G401.6 (cell line): ENCODE results near the gene SLC5A11.
"Not testable (repeated sequence)": the region's sequence is repeated elsewhere in the genome, so short reads cannot be mapped to it uniquely, and the experiment has no call there.

Experiments used
- FAIRE-seq: peaks from 2 replicates; lab custom pipeline; 2012; peaks lifted over from hg19 to GRCh38; lab: Jason Lieb, UNC

SLC5A11 gene

GRCh38 chr16:24834459-24835335 lies 11.1 kb upstream of the SLC5A11 start:
- FAIRE-seq, result no peak

DNA sequence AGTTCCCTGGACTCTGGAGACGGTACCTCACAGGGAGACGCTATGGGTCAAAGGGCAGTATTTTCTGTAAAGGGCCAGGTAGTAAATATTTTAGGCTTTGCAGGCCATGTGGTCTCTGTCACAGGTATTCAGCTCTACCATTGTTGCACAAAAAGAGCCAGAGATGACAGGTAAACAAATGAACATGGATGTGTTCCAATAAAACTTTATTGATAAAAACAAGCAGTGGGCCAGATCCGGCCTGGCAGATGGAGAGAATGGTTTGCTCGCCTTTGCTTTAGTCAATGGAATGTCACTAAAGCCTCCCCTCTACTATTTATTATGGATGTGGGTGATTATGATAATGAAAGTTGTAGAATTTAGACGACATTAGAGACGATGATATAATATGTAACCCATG lies 8.9 kb upstream of the SLC5A11 start:
- no peak for FAIRE-seq

DNA sequence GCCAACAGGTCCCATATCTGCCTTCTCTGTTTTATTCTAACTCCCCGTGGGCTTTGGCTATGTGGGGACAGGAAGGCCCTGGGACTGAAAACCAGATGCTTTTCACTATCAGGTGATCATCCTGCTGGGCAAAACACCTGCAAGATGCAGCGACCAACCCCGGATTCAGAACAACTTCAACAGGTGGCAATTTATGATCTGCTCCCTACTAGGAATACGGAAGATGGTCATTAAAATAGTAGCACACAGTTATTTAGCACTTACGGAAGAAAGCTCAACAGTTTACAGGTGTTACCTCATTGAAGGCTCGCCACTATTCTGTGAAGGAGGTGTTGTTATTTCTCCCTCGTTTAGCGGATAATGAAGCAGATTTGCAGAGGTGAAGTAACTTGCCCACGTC lies 7.8 kb upstream of the SLC5A11 start:
- no peak for FAIRE-seq

- FAIRE-seq, result no peak
Measured at GRCh38 chr16:24838554-24839266, 7.1 kb upstream of the SLC5A11 start.

DNA sequence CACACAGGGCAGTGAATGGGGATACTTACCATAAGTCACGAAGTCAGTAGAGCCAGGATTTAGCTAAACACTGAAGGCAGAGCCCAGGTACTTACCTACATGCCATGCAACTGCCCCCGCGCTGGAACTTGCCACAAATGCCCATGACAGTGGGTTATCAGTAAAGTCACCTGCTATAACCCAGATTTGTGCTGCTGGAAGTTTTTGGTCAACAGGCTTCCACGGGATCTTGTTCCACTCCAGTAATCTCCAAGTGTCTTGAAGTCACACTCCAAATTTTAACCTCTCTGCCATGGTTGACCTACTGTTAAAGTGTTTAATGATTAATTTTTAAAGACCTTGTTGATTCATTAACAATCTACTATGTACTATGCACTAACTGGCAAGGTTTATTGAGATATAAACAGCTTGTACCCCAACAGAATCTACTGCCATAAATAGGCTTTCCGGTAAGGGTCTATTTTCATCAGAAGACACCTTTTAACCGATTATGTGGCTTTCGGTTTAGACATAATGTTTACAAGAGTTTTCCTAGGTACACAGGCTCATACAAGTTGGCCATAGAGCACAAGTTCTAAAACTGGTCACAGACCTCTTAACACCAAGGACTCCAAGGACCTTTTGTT lies 6.3 kb upstream of the SLC5A11 start:
- FAIRE-seq, result no peak

DNA sequence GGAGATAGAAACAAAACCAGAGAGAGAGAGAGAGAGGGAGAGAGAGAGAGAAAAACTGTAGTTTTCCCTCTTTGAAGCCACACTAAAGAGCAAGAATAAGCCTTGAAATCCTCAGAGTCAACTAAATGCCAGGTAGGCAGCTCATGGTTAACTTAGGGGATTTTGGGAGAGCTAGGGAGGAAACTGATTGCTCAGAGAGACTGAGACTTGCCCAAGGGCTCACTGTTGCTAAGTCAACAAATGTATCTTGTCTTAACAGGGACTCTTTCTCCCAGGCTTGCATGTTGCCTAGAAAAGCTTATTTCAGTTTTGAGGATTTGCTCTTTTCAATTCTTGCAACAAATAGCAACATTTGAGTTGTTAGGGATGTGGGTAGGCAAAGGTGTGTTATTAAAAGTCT lies 4.5 kb upstream of the SLC5A11 start:
- no peak for FAIRE-seq

GRCh38 chr16:24844101-24845030 lies 1.4 kb upstream of the SLC5A11 start:
- no peak for FAIRE-seq

DNA sequence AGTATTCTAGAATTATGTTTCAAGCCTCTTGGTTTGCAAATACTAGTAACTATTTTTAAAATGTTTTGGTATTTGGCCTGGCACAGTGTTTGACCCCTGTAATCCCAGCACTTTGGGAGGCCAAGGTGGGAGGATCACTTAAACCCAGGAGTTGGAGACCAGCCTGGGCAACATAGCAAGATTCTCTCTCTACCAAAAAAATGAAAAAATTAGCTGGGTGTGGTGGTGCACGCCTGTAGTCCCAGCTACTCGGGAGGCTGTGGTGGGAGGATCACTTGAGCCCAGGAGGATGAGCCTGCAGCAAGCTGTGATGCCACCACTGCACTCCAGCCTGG lies 765 bp upstream of the SLC5A11 start:
- FAIRE-seq, result not testable (repeated sequence)

DNA sequence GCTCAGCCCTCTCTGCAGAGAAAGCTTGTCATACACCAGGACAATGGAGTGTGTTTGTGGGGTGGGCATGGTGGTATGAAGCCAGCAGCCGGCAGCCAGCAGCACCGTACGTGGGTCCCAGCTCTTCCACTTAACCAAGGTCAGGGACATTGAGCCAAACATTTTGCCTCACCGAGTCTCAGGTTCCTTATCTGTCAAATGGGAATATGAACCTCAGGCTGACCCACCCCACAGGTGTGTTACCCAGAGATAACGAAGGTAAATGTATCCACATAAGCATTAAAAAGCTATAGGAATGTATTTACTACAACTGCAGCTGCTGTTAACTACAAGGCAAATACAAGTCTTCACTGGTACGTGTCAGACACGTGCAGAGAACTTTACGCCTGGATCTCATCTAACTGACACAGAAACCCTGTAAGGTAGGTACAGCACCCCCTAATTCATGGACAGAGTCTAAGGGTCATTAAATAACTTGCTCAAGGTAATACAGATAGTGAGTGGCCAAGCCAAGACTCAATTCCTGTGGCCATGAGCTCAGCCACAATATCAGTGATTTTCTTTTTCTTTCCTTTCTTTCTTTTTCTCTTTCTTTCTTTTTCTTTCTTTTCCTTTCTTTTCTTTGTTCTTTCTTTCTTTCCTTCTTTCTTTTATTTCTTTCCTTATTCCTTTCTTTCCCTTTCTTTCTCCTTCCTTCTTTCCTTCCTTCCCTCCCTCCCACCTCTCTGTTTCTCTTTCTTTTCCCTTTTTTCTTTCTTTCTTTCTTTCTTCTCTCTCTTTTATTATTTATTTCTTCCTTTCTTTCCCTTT lies 990 bp downstream of the SLC5A11 start:
- FAIRE-seq, result no peak

- FAIRE-seq, result no peak
Measured at GRCh38 chr16:24847358-24847664, 1.5 kb downstream of the SLC5A11 start.

- FAIRE-seq, result no peak
Measured at GRCh38 chr16:24848065-24848464, 2.3 kb downstream of the SLC5A11 start.

DNA sequence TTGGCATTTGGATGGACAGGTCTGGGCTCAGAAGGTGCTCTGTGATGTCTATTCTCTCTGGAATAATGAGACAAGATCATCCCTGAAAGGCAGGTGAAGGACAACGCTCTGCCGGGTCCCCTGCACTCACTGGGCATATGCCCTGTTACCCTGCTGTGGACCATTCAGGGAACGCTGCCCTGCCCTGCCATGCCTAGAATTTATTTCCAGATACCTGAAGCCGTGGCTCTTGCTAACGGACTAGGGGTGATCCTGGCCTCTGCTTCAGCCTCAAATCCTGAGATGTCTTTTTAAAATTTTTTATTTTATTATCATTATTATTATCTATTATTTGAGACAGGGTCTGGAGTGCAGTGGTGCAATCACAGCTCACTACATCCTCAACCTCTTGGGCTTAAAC lies 3.9 kb downstream of the SLC5A11 start:
- FAIRE-seq, result no peak

DNA sequence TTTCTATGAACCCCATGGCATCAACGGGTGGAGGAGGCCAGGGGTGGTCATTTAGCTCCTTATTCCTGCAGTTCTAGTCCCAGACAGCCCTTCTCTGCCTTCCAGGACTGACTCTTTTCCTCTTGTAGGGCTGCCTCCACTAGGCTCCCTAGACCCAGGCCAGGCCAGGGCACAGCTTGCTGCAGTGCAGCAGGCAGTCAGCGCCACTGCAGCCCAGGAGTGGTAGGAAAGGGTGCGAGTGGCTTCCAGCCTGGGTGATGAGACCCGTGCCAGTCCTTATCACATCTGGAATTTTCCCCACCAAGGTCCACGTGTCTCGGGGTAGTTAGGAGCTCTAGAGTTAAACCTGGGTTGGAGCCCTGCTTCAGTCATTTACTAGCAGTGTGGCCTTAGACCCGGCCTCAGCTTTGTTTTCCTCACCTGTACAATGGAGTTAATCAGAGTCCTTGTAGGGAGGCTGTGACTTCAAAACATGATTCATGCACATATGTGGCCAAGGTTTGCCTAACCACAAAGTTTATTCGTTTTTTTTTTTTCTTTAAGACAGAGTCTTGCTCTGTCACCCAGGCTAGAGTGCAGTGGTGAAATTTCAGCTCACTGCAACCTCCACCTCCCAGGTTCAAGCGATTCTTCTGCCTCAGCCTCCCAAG lies 4.7 kb downstream of the SLC5A11 start:
- no peak for FAIRE-seq

DNA sequence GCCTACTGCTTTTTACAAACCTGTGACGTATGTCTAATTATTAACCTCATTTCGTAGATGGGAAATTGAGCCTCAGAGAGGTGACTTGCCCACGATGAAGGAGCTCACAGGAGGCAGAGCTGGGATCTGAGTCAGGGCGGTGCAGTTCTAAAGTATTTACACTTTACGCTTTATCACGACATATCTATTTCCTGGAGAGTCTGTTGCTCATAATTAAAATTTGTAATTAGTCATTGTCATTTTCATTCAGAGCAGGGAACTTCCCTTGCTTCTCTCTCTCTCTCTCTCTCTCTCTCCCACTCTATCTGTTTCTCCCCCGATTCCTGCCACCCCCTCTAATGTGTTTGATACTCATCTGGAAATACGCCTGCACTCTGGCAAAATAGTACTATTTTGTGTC lies 5.9 kb downstream of the SLC5A11 start:
- no peak for FAIRE-seq

DNA sequence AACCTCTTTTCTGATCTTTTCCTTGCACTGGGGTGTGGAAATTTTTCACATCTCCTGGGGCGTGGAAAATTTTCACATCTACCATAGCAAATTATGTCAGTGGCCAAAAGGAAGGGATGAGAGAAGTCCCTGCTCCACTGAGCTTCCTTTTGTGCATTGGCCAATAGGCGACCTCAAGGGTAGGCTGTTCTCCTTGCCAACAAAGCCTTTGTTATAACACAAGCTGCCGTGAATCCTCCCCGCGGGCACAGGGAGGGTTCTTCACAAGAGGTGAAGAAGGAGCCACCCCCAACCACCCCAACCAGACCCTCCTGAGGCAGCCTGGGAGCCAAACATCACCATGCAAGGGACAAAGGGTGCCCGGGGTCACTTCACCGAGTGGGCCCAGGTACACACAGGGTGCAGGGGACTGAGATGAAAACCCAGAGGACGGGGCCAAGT lies 6.5 kb downstream of the SLC5A11 start:
- no peak for FAIRE-seq

DNA sequence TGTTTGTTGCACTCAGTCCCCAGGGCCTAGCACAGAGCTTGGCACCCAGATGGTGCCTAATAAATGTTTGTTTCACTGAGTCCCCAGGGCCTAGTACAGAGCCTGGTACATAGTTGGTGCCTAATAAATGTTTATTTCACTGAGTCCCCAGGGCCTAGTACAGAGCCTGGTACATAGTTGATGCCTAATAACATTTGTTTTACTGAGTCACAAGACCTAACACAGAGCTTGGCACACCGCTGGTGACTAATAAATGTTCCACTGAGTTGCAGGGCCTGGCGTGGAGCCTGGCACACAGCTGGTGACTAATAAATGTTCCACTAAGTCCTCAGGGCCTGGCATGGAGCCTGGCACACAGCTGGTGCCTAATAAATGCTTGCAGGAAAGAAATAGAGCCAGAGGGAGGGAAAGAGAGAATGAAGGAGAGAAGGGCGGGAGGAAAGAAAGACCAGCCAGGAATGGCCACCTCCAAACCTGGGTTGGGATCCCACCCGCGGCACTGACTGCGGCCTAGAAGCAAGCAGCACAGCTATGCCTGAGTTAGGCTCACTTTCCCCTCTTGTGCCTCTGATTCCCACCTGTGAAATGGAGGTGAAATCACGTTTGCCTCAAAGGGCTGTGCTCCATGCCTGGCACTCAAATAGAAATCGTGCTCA lies 7.5 kb downstream of the SLC5A11 start:
- no peak for FAIRE-seq

- no peak for FAIRE-seq
Measured at GRCh38 chr16:24853830-24854229, 8.1 kb downstream of the SLC5A11 start.

DNA sequence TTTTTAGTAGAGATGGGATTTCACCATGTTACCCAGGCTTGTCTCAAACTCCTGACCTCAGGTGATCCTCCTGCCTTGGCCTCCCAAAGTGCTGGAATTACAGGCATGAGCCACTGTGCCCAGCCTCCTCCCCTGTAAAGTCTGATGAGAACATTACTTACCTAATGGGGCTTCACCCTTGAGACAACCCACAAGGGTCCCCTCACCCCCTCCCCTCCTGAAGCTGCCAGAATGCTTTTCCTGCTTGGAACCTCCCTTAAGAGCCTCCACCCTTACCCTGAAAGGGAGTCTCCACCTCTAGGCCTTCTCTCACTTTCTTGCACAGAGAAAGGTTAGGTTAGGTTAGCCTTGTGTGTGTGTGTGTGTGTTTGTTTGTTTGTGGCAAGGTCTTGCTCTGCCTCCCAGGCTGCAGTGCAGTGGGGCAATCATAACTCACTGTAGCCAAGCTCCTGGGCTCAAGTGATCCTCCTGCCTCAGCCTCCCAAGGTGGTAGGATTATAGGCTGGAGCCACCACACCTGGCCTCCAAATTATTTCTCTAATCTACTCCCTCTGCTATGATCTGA lies 8.9 kb downstream of the SLC5A11 start:
- no peak for FAIRE-seq

DNA sequence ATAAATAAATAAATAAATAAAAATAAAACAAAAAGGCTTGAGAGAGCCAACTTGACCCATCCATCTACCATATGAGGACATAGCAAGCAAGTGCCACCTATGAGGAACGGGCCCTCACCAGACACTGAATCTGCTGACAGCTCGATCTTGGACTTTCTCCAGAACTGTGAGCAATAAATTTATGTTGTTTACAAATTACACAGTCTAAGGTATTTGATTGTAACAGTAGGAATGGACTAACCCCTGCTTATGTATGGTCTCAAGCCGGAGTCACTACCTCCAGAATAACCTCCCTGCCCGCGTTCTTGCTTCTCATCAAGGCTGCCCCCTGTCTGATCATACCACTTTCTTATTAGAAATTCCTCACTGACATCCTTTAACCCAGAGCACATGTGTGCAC lies 9.9 kb downstream of the SLC5A11 start:
- no peak for FAIRE-seq

DNA sequence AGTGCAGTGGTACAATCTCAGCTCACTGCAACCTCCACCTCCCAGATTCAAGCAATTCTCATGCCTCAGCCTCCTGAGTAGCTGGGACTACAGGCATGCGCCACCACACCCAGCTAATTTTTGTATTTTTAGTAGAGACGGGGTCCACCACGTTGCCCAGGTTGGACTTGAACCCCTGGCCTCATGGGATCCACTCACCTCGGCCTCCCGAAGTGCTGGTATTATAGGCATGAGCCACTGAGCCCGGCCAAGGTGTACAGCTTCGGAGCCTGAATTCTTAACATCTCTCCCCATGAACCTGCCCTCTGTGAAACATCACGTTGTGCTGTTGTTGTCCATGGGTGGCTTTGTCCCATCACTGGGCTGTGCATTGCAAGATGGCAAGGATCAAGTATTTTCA lies 11.1 kb downstream of the SLC5A11 start:
- FAIRE-seq, result not testable (repeated sequence)
